Sigmoid colon (tissue), 7 donors: ENCODE measurements around the gene ATP5PO. TPM values are rescaled to one million over a fixed set of nuclear protein-coding genes. Genes with fewer than 3 reads are reported as not detected.
A peak's percentile ranks its signal among the peaks of the same experiment; 100 is the strongest.

Experiments
- DNase-seq: peaks from one replicate; pipeline ENCODE4 v3.0.0-alpha.2; 2019
- H3K27ac ChIP-seq, 4 donors: fragments of 200-600 bp; sonication (generic); one replicate each; pipeline ENCODE4 v1.5.1; 2016 to 2019; ENCODE audit warnings: mild to moderate bottlenecking in 1 of 4
- H3K27me3 ChIP-seq, 3 donors: fragments of 200-600 bp; sonication (generic); one replicate each; pipeline ENCODE4 v1.5.1; 2019; ENCODE audit warnings: mild to moderate bottlenecking in 1 of 3
- H3K36me3 ChIP-seq, 4 donors: fragments of 200-600 bp; sonication (generic); one replicate each; pipeline ENCODE4 v1.5.1; 2016 to 2019
- H3K4me1 ChIP-seq, 4 donors: fragments of 200-600 bp; sonication (generic); one replicate each; pipeline ENCODE4 v1.5.1; 2017 to 2019
- H3K4me3 ChIP-seq, 4 donors: fragments of 200-600 bp; sonication (generic); one replicate each; pipeline ENCODE4 v1.5.1; 2017 to 2019; ENCODE audit warnings: mild to moderate bottlenecking in 2 of 4, moderate library complexity in 1 of 4
- H3K9me3 ChIP-seq, 4 donors: fragments of 200-600 bp in 3 of 4; sonication (generic) in 3 of 4; one replicate each; pipeline versions ENCODE4 v1.5.1 to v1.6.1; 2013 to 2019
- CTCF ChIP-seq, 4 experiments: fragments of 450-650 bp in 3 of 4; fragments of 200-600 bp in 1 of 4; IDR thresholded peaks; one replicate each; pipeline ENCODE4 v1.5.1; 2016 to 2019; ENCODE audit warnings: antibody characterized with exemption in 4 of 4, mild to moderate bottlenecking in 3 of 4, moderate library complexity in 2 of 4
- EP300 ChIP-seq, 4 donors: sonication (generic); formaldehyde crosslinking; IDR thresholded peaks; one replicate each; pipeline ENCODE4 v1.6.1; 2017; ENCODE audit warnings: antibody characterized with exemption in 4 of 4
- POLR2A ChIP-seq, 2 donors: fragments of 450-650 bp; IDR thresholded peaks; one replicate each; pipeline ENCODE4 v1.6.1; 2016; ENCODE audit warnings: antibody characterized with exemption in 2 of 2, mild to moderate bottlenecking in 2 of 2, moderate library complexity in 2 of 2
- POLR2AphosphoS5 ChIP-seq, 4 donors: sonication (generic); formaldehyde crosslinking; IDR thresholded peaks; one replicate each; pipeline ENCODE4 v1.6.1; 2017; ENCODE audit warnings: antibody characterized with exemption in 4 of 4
- WGBS, 2 donors: extraction: QIAGEN DNeasy Blood & Tissue Kit; methylation state at CpG; one replicate each; pipeline ENCODE4 v1.1.7; 2013; 5-methylcytosine and 5-hydroxymethylcytosine counted together
- intact Hi-C: fragments of 100-400 bp; cut with DNase I; formaldehyde crosslinking; loops from one replicate; pipeline ENCODE4 v1.15.1; 2023
- polyA plus RNA-seq, 3 donors: library from polyadenylated mRNA; stranded (reverse); fragments of 200-250 nt; gene quantifications; one replicate each; pipeline ENCODE4 v1.2.3, GENCODE V29; 2013
- total RNA-seq, 4 donors: library from RNA; depleted of rRNA; stranded (reverse); fragments of >200 nt; gene quantifications; one replicate each; pipeline ENCODE4 v1.1.0, GENCODE V29; 2016
- donor health status: healthy with polysubstance abuse.
- donor health status: Bipolar disorder and iron deficiency.
- donor health status: healthy.

The ATP5PO gene
- total and polyA plus RNA-seq, 7 donors = 277 to 742 (median 414) TPM

GRCh38 chr21:33950431-33951079, 35.0 kb upstream of the ATP5PO start:
- Histone ChIP-seq H3K27ac (peak overlapping the region in 1 of 4 donors; percentile 64), H3K9me3 (no peaks in the 10 kb centered on the region), H3K36me3 (no peaks in the 10 kb centered on the region), H3K27me3 (no peaks in the 10 kb centered on the region), H3K4me1 (peaks cover 0 to 28% (median 23%) of the 10 kb centered on the region in 4 donors), H3K4me3 (no peak overlapping the region)
- 84 to 95% methylated on average over 10 of the region's 10 CpGs for WGBS, 2 donors
- intact Hi-C loops = loop anchor here (5.0 kb wide), 1 partner anchor 72 kb away; no protein-coding TSS in a partner anchor
- DNase-seq = no peak
- no peak for TF ChIP-seq CTCF (IDR thresholded peaks at IDR 0.05)
- TF ChIP-seq EP300 (IDR thresholded peaks at IDR 0.05) = no peak
- no peak for TF ChIP-seq POLR2AphosphoS5 (IDR thresholded peaks at IDR 0.05)
- TF ChIP-seq POLR2A (IDR thresholded peaks at IDR 0.05) = no peak

- TF ChIP-seq POLR2A (IDR thresholded peaks at IDR 0.05) = no peak
- TF ChIP-seq CTCF (IDR thresholded peaks at IDR 0.05) = no peak
- no peak for TF ChIP-seq EP300 (IDR thresholded peaks at IDR 0.05)
- no peak for TF ChIP-seq POLR2AphosphoS5 (IDR thresholded peaks at IDR 0.05)
- peaks cover 0 to 28% (median 23%) of the 10 kb centered on the region in 4 donors for H3K4me1 ChIP-seq
- 73 to 90% methylated on average over 12 of the region's 12 CpGs for WGBS, 2 donors
- H3K9me3 ChIP-seq = no peaks in the 10 kb centered on the region
- peak overlapping the region; percentile 82 to 94 (median 88) for H3K27ac ChIP-seq
- no peak overlapping the region for H3K4me3 ChIP-seq
- no peaks in the 10 kb centered on the region for H3K36me3 ChIP-seq
- intact Hi-C loops = loop anchor here (2.0 to 5.0 kb wide), 3 partner anchors 73 to 178 kb away; partner anchors contain the start of genes MRPS6 and SLC5A3
- no peak for DNase-seq
- H3K27me3 ChIP-seq = no peaks in the 10 kb centered on the region
Measured at GRCh38 chr21:33949516-33950430, 34.2 kb upstream of the ATP5PO start.

GRCh38 chr21:33948951-33949444, 33.4 kb upstream of the ATP5PO start:
- intact Hi-C loops = loop anchor here (2.0 to 5.0 kb wide), 2 partner anchors 124 to 178 kb away; partner anchors contain the start of genes MRPS6 and SLC5A3
- no peak for TF ChIP-seq POLR2A (IDR thresholded peaks at IDR 0.05)
- no peak for TF ChIP-seq CTCF (IDR thresholded peaks at IDR 0.05)
- TF ChIP-seq POLR2AphosphoS5 (IDR thresholded peaks at IDR 0.05) = no peak
- TF ChIP-seq EP300 (IDR thresholded peaks at IDR 0.05) = no peak
- Histone ChIP-seq H3K9me3 (no peaks in the 10 kb centered on the region), H3K27ac (peak overlapping the region; percentile 82 to 94 (median 88)), H3K27me3 (no peaks in the 10 kb centered on the region), H3K4me3 (no peak overlapping the region), H3K36me3 (no peaks in the 10 kb centered on the region), H3K4me1 (peaks cover 0 to 28% (median 23%) of the 10 kb centered on the region in 4 donors)
- WGBS, 2 donors = 85 to 87% methylated on average over 9 of the region's 9 CpGs
- DNase-seq = no peak

- WGBS, 2 donors = 34 to 38% methylated on average over 17 of the region's 17 CpGs
- Histone ChIP-seq H3K4me1 (peaks cover 0 to 28% (median 25%) of the 10 kb centered on the region in 4 donors), H3K9me3 (no peaks in the 10 kb centered on the region), H3K27ac (peak overlapping the region; percentile 82 to 94 (median 88)), H3K27me3 (no peaks in the 10 kb centered on the region), H3K36me3 (no peaks in the 10 kb centered on the region), H3K4me3 (peak overlapping the region in 3 of 4 donors; percentile 19 to 26 (median 21))
- peak; percentile 86 for DNase-seq
- intact Hi-C loops = loop anchor here (2.0 to 5.0 kb wide), 2 partner anchors 124 to 179 kb away; partner anchors contain the start of genes MRPS6 and SLC5A3
- TF ChIP-seq EP300 (IDR thresholded peaks at IDR 0.05) (no peak), POLR2AphosphoS5 (IDR thresholded peaks at IDR 0.05) (peak in 1 of 4 donors; percentile 0)
Measured at GRCh38 chr21:33948096-33948950, 32.7 kb upstream of the ATP5PO start.
